Uterus (tissue), 4 donors: ENCODE measurements around the gene GAST. TPM values are rescaled to one million over a fixed set of nuclear protein-coding genes. Genes with fewer than 3 reads are reported as not detected.
"Not testable (repeated sequence)": the region's sequence is repeated elsewhere in the genome, so short reads cannot be mapped to it uniquely, and the experiment has no call there.

Experiments used
- DNase-seq, 2 donors: peaks; one replicate each; pipeline ENCODE4 v3.0.0-alpha.2; 2019 to 2020
- H3K27ac ChIP-seq, 2 donors: fragments of 200-600 bp; sonication (generic); 1 replicate in 1 of 2; 2 replicates in 1 of 2; pipeline ENCODE4 v1.5.1; 2016 to 2018
- H3K27me3 ChIP-seq, 2 donors: fragments of 200-600 bp; sonication (generic); one replicate each; pipeline ENCODE4 v1.5.1; 2018 to 2019; ENCODE audit warnings: control low read depth in 1 of 2
- H3K36me3 ChIP-seq, 2 donors: fragments of 200-600 bp; sonication (generic); one replicate each; pipeline ENCODE4 v1.5.1; 2019; ENCODE audit warnings: control low read depth in 1 of 2
- H3K4me1 ChIP-seq, 2 donors: fragments of 200-600 bp; sonication (generic); one replicate each; pipeline ENCODE4 v1.5.1; 2018 to 2019; ENCODE audit warnings: control low read depth in 1 of 2
- H3K4me3 ChIP-seq, 2 donors: fragments of 200-600 bp; sonication (generic); 1 replicate in 1 of 2; 2 replicates in 1 of 2; pipeline ENCODE4 v1.5.1; 2018 to 2019; ENCODE audit warnings: mild to moderate bottlenecking in 1 of 2
- H3K9me3 ChIP-seq, 2 donors: fragments of 200-600 bp; sonication (generic); one replicate each; pipeline ENCODE4 v1.5.1; 2019; ENCODE audit warnings: control low read depth in 1 of 2
- POLR2A ChIP-seq, 2 donors: fragments of 450-650 bp; IDR thresholded peaks; one replicate each; pipeline ENCODE4 v1.6.1; 2016; ENCODE audit warnings: antibody characterized with exemption in 2 of 2, mild to moderate bottlenecking in 1 of 2, moderate library complexity in 1 of 2
- intact Hi-C: fragments of 100-400 bp; cut with DNase I; formaldehyde crosslinking; loops from one replicate; pipeline ENCODE4 v1.15.1; 2023; ENCODE audit warnings: low total_unique reads
- total RNA-seq, 4 donors: library from RNA; depleted of rRNA in 3 of 4; stranded (reverse); fragments of >200 nt in 3 of 4; gene quantifications; one replicate each; pipeline versions ENCODE4 v1.1.0 to v1.2.4, GENCODE V29; 2014 to 2023
- TF ChIP-seq, protein P1 (sequence below), 4 experiments: fragments of 200-600 bp in 2 of 4; fragments of 450-650 bp in 2 of 4; sonication (generic) in 2 of 4; IDR thresholded peaks; one replicate each; pipeline ENCODE4 v1.5.1; 2016 to 2019; ENCODE audit warnings: antibody characterized with exemption in 4 of 4, mild to moderate bottlenecking in 2 of 4, moderate library complexity in 1 of 4
- donor health status: DM: yes; HTN: yes; CAD: no.

GAST gene
- total RNA-seq, 4 donors from 2014 or later = not detected

DNA sequence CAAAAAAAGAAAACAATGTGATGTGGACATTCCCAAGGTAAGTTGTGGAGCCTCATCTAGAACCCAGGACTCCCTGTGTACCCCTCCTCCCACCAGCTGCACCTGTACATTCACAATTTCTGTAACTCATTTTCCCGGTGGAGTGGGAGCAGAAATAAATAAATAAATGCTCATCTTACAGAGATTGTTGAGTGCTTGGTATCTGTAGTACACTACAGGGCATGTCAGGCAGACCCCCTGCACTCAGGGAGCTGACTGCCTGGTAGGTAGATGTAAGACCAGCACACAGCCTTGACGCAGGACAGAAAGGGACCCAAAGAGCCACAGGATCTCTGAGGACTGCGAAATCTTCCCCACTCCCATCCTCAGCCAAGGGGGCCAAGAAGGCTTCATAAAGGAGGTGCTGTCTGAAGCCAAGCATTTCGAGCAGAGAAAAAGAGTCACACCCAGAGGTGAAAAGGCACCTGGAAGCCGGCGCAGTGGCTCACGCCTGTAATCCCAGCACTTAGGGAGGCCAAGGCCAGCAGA, 16.9 kb upstream of the GAST start:
- intact Hi-C loops = no loop called here
- DNase-seq = no peak
- no peaks in the 10 kb centered on the region for H3K36me3 ChIP-seq

DNA sequence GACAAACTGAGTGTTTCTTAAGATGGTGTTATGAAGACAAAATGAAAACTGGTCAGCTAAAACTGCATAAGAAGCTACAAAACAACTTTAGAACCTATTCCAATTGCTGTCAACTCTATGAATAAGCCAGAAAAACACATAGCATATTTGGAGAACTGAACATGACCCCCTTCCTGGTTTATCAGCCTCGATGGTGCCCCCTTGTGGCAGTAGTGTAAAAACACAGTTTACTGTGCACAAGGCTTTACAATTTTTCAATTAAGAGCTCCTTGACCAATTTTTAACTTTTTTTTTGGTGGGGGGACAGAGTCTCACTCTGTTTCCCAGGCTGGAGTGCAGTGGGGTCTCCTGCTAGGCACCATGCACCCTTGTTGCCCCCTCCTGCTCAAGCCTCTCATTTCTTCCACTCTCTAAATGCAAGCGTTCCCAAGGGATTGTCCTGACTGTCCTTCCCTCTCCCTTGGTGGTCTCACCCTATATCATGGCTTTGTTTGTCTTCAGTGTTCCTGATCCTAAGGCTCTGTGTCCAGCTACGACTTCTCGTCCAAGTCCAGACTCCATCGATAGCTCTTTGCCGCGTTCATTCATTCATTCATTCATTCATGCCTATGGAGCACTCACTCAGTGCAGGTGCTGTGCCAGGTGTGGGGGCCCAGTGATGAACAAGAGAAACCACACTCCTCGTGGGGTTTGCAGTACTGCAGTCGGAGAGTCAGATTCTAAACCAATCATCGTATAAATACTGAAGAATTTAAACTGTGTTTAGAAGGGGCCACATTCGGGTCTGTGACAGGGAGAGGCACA, 16.0 kb upstream of the GAST start:
- no peaks in the 10 kb centered on the region for H3K9me3 ChIP-seq
- H3K27me3 ChIP-seq = no peaks in the 10 kb centered on the region
- H3K27ac ChIP-seq = peak overlapping the region; percentile 54 to 84
- no peaks in the 10 kb centered on the region for H3K36me3 ChIP-seq
- intact Hi-C loops = no loop called here
- TF ChIP-seq, protein P1, sequence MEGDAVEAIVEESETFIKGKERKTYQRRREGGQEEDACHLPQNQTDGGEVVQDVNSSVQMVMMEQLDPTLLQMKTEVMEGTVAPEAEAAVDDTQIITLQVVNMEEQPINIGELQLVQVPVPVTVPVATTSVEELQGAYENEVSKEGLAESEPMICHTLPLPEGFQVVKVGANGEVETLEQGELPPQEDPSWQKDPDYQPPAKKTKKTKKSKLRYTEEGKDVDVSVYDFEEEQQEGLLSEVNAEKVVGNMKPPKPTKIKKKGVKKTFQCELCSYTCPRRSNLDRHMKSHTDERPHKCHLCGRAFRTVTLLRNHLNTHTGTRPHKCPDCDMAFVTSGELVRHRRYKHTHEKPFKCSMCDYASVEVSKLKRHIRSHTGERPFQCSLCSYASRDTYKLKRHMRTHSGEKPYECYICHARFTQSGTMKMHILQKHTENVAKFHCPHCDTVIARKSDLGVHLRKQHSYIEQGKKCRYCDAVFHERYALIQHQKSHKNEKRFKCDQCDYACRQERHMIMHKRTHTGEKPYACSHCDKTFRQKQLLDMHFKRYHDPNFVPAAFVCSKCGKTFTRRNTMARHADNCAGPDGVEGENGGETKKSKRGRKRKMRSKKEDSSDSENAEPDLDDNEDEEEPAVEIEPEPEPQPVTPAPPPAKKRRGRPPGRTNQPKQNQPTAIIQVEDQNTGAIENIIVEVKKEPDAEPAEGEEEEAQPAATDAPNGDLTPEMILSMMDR (IDR thresholded peaks at IDR 0.05) = peak; percentile 65 to 78 (median 72)
- TF ChIP-seq POLR2A (IDR thresholded peaks at IDR 0.05) = no peak
- peak; percentile 54 to 65 for DNase-seq
- H3K4me1 ChIP-seq = peaks cover 0 to 5% of the 10 kb centered on the region in 2 donors
- H3K4me3 ChIP-seq = no peak overlapping the region

More for the DNA sequence above, 16.9 kb upstream of the GAST start:
- Histone ChIP-seq H3K27me3 (no peaks in the 10 kb centered on the region), H3K9me3 (no peaks in the 10 kb centered on the region), H3K4me1 (peaks cover 0 to 10% of the 10 kb centered on the region in 2 donors), H3K4me3 (no peak overlapping the region), H3K27ac (peak overlapping the region; percentile 52 to 84)
- TF ChIP-seq POLR2A (IDR thresholded peaks at IDR 0.05) = no peak
- TF ChIP-seq, protein P1 (IDR thresholded peaks at IDR 0.05) = no peak

DNA sequence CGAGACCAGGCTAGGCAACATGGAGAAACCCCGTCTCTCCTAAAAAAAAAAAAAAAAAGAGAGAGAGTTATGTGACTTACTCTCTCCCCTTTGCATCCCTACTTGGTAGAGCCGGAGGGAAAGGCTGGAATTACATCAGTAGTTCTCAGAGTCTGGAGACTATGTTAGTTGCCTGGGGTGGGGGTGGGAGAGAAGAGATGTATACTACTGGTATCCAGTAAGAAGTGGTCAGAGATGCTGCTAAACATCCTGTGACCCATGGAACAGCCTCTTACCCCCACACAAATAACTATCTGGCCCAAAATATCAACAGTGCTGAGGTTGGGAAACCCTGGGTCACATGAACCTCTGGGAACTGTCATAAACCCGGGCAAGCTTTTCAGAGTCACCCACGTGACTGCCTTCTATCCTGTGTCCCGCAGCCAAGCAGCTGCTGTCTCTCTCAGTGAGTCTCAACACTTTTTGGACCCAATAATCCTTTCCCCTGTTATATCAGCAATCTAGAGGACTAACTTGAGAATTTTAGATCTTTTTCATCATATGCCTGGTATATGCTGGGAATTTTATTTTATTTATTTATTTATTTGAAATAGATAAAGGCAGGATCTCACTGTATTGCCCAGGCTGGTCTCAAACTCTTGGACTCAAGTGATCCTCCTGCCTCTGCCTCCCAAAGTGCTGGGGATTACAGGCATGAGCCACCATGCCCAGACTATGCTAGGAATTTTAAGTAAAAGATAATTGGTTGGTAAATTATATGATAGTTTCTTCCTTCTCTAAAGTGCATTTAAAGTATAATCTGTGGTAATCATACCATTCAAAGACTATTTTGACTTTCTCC, 14.8 kb upstream of the GAST start:
- Histone ChIP-seq H3K9me3 (no peaks in the 10 kb centered on the region), H3K4me3 (no peak overlapping the region), H3K27me3 (no peaks in the 10 kb centered on the region), H3K4me1 (peaks cover 0 to 5% of the 10 kb centered on the region in 2 donors), H3K36me3 (no peaks in the 10 kb centered on the region), H3K27ac (peak overlapping the region; percentile 54 to 84)
- TF ChIP-seq, protein P1 (IDR thresholded peaks at IDR 0.05) = no peak
- no peak for TF ChIP-seq POLR2A (IDR thresholded peaks at IDR 0.05)
- DNase-seq = peak; percentile 76 to 83
- intact Hi-C loops = no loop called here

DNA sequence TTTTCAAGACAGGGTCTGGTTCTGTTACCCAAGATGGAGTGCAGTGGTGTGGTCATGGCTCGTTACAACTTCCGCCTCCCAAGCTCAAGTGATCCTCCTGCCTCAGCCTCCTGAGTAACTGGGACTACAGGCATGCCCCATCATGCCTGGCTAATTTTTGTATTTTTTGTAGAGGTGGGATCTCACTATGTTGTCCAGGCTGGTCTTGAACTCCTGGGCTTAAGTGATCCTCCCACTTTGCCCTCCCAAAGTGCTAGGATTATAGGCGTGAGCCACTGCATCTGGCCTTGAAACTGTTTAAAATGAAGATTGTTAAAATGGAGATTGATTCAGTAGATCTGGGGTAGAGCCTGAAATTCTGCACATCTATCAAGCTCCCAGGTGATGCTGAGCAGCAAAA, 11.3 kb upstream of the GAST start:
- H3K4me1 ChIP-seq, DNase-seq, H3K27me3 ChIP-seq, H3K36me3 ChIP-seq, intact Hi-C loops, H3K9me3 ChIP-seq, H3K27ac ChIP-seq, H3K4me3 ChIP-seq: not testable (repeated sequence)

DNA sequence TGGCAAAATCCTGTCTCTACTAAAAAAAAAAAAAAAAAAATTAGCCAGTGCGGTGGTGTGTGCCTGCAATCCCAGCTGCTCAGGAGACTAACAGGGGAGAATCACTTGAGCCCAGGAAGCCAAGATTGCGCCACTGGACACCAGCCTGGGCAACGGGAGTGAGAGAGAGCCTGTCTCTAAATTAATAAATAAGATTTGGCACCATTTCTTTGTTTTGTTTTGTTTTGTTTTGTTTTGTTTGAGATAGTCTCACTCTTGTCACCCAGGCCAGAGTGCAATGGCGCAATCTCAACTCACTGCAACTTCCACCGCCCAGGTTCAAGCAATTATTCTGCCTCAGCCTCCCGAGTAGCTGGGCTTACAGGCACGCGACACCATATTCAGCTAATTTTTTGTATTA, 9.4 kb upstream of the GAST start:
- intact Hi-C loops = no loop called here
- no peaks in the 10 kb centered on the region for H3K4me1 ChIP-seq
- H3K27me3 ChIP-seq = no peaks in the 10 kb centered on the region
- DNase-seq = no peak
- no peaks in the 10 kb centered on the region for H3K9me3 ChIP-seq
- H3K36me3 ChIP-seq = no peaks in the 10 kb centered on the region
- no peak overlapping the region for H3K4me3 ChIP-seq
- TF ChIP-seq, protein P1 (IDR thresholded peaks at IDR 0.05) = no peak
- TF ChIP-seq POLR2A (IDR thresholded peaks at IDR 0.05) = no peak
- H3K27ac ChIP-seq = no peak overlapping the region
